ENCODE results near the gene ZC3H6. TPM values are rescaled to one million over a fixed set of nuclear protein-coding genes. Genes with fewer than 3 reads are reported as not detected.

ZC3H6 gene
- total and polyA plus RNA-seq, 3 experiments from 2014 or later = 7.2 to 9.6 (median 7.5) TPM

Other genes with a start within 250 kb of the ZC3H6 start
- 10 to 100 TPM; 16.8 to 17.3 TPM for gene TMEM87B, start 220.3 kb upstream of the ZC3H6 start, total RNA-seq
- gene TMEM87B, start 220.3 kb upstream of the ZC3H6 start, polyA plus RNA-seq = 12.9 TPM
- gene FBLN7, start 137.2 kb upstream of the ZC3H6 start, total RNA-seq = 1 to 10 TPM; 2.1 to 2.2 TPM
- gene FBLN7, start 137.2 kb upstream of the ZC3H6 start, polyA plus RNA-seq = 1.4 TPM
- 10 to 100 TPM; 29.7 to 32.0 TPM for gene ZC3H8, start 20.6 kb upstream of the ZC3H6 start, total RNA-seq
- 13.4 TPM for gene ZC3H8, start 20.6 kb upstream of the ZC3H6 start, polyA plus RNA-seq
- 10 to 100 TPM; 15.5 to 19.3 TPM for gene RGPD8, start 158.0 kb downstream of the ZC3H6 start, total RNA-seq
- gene RGPD8, start 158.0 kb downstream of the ZC3H6 start, polyA plus RNA-seq = 2.2 TPM
- gene TTL, start 206.6 kb downstream of the ZC3H6 start, total RNA-seq = 10 to 100 TPM; 45.9 to 46.1 TPM
- gene TTL, start 206.6 kb downstream of the ZC3H6 start, polyA plus RNA-seq = 4.6 TPM